ENCODE results near the gene HRG.
A peak's percentile ranks its signal among the peaks of the same experiment; 100 is the strongest.
"Not testable (repeated sequence)": the region's sequence is repeated elsewhere in the genome, so short reads cannot be mapped to it uniquely, and the experiment has no call there.

Gene HRG

GRCh38 chr3:186665625-186666188, at the start of gene HRG:
TSS of gene HRG (plus strand) at chr3:186666014. CDS start at chr3:186666032, 18 bp downstream.
- no peak for DNase-seq (ENCODE audit: low spot score)

- DNase-seq (ENCODE audit: low spot score) = no peak
Observed at GRCh38 chr3:186616299-186616617, 49.6 kb upstream of the HRG start.

- peak; percentile 92 for DNase-seq (ENCODE audit: low spot score)
Observed at GRCh38 chr3:186617036-186617946, 48.5 kb upstream of the HRG start.

- DNase-seq (ENCODE audit: low spot score) = no peak
Observed at GRCh38 chr3:186618318-186618938, 47.4 kb upstream of the HRG start.

- DNase-seq (ENCODE audit: low spot score) = no peak
Observed at GRCh38 chr3:186619787-186620212, 46.0 kb upstream of the HRG start.

- DNase-seq (ENCODE audit: low spot score) = no peak
Observed at GRCh38 chr3:186620213-186621092, 45.4 kb upstream of the HRG start.

GRCh38 chr3:186621894-186622650, 43.7 kb upstream of the HRG start:
- no peak for DNase-seq (ENCODE audit: low spot score)

- no peak for DNase-seq (ENCODE audit: low spot score)
Observed at GRCh38 chr3:186622651-186623310, 43.0 kb upstream of the HRG start.

- DNase-seq (ENCODE audit: low spot score) = no peak
Observed at GRCh38 chr3:186624598-186624997, 41.2 kb upstream of the HRG start.

GRCh38 chr3:186625600-186626042, 40.2 kb upstream of the HRG start:
- DNase-seq (ENCODE audit: low spot score) = no peak

- no peak for DNase-seq (ENCODE audit: low spot score)
Observed at GRCh38 chr3:186626254-186626847, 39.5 kb upstream of the HRG start.

- DNase-seq (ENCODE audit: low spot score) = no peak
Observed at GRCh38 chr3:186627852-186628414, 37.9 kb upstream of the HRG start.

GRCh38 chr3:186628756-186629155, 37.1 kb upstream of the HRG start:
- no peak for DNase-seq (ENCODE audit: low spot score)

- no peak for DNase-seq (ENCODE audit: low spot score)
Observed at GRCh38 chr3:186630950-186631641, 34.7 kb upstream of the HRG start.

GRCh38 chr3:186633481-186633880, 32.3 kb upstream of the HRG start:
- no peak for DNase-seq (ENCODE audit: low spot score)

- not testable (repeated sequence) for DNase-seq (ENCODE audit: low spot score)
Observed at GRCh38 chr3:186634207-186634606, 31.6 kb upstream of the HRG start.

- DNase-seq (ENCODE audit: low spot score) = no peak
Observed at GRCh38 chr3:186635532-186635931, 30.3 kb upstream of the HRG start.

GRCh38 chr3:186636536-186636935, 29.3 kb upstream of the HRG start:
- DNase-seq (ENCODE audit: low spot score) = no peak

- DNase-seq (ENCODE audit: low spot score) = no peak
Observed at GRCh38 chr3:186637686-186638085, 28.1 kb upstream of the HRG start.

Data from SW480 (cell line).